MM.1S (cell line): Measurements from ENCODE around the gene SBSN.
A peak's percentile ranks its signal among the peaks of the same experiment; 100 is the strongest.

Source experiments
- DNase-seq: peaks from one replicate; pipeline ENCODE4 v3.0.0-alpha.2; 2015
- H2AFZ ChIP-seq: fragments of 300-600 bp; sonication (generic); 2 replicates; pipeline ENCODE4 v1.6.0; 2016; ENCODE audit warnings: antibody characterized with exemption, low read length
- H3F3A ChIP-seq: fragments of 300-600 bp; sonication (generic); 2 replicates; pipeline ENCODE4 v1.6.1; 2016; ENCODE audit warnings: mild to moderate bottlenecking, antibody characterized with exemption, low read length, moderate library complexity, mixed read lengths; ENCODE audit not compliant: insufficient read depth
- H3K27ac ChIP-seq: fragments of 300-600 bp; sonication (generic); 2 replicates; pipeline ENCODE4 v1.5.1; 2016; ENCODE audit warnings: mild to moderate bottlenecking, low read length
- H3K27me3 ChIP-seq: fragments of 300-600 bp; sonication (generic); replicated peaks from 2 replicates; pipeline ENCODE4 v1.6.0; 2016; ENCODE audit warnings: low read length; ENCODE audit not compliant: insufficient read depth
- H3K36me3 ChIP-seq: fragments of 300-600 bp; sonication (generic); replicated peaks from 2 replicates; pipeline ENCODE4 v1.6.1; 2016; ENCODE audit warnings: mild to moderate bottlenecking, low read length, mixed read lengths; ENCODE audit not compliant: insufficient read depth
- H3K4me1 ChIP-seq: fragments of 300-600 bp; sonication (generic); 2 replicates; pipeline ENCODE4 v1.6.1; 2016; ENCODE audit warnings: low read length, mixed read lengths
- H3K4me2 ChIP-seq: fragments of 300-600 bp; sonication (generic); 2 replicates; pipeline ENCODE4 v1.6.0; 2016; ENCODE audit warnings: low read depth, low read length
- H3K4me3 ChIP-seq: fragments of 300-600 bp; sonication (generic); 2 replicates; pipeline ENCODE4 v1.5.1; 2016; ENCODE audit warnings: low read length, mixed read lengths
- H3K79me2 ChIP-seq: fragments of 300-600 bp; sonication (generic); 2 replicates; pipeline ENCODE4 v1.6.1; 2016; ENCODE audit warnings: mixed run types, low read length, mixed read lengths
- H3K9ac ChIP-seq: fragments of 300-600 bp; sonication (generic); 2 replicates; pipeline ENCODE4 v1.6.1; 2016; ENCODE audit warnings: low read length, mixed read lengths
- H3K9me2 ChIP-seq: fragments of 300-600 bp; sonication (generic); replicated peaks from 2 replicates; pipeline ENCODE4 v1.6.1; 2016; ENCODE audit warnings: mild to moderate bottlenecking, low read length, mixed read lengths; ENCODE audit not compliant: insufficient read depth
- H3K9me3 ChIP-seq: fragments of 300-600 bp; sonication (generic); replicated peaks from 2 replicates; pipeline ENCODE4 v1.6.1; 2016; ENCODE audit warnings: mild to moderate bottlenecking, low read length, mixed read lengths; ENCODE audit not compliant: insufficient read depth
- H4K20me1 ChIP-seq: fragments of 300-600 bp; sonication (generic); 2 replicates; pipeline ENCODE4 v1.6.1; 2016; ENCODE audit warnings: mild to moderate bottlenecking, low read length, moderate library complexity, mixed read lengths; ENCODE audit not compliant: insufficient read depth
- EZH2 ChIP-seq: fragments of 300-600 bp; sonication (generic); optimal IDR thresholded peaks from 2 replicates; pipeline ENCODE3; 2017; ENCODE audit warnings: low read depth, mild to moderate bottlenecking, antibody characterized with exemption, low read length, mixed read lengths
- EZH2phosphoT487 ChIP-seq: fragments of 300-600 bp; sonication (generic); IDR thresholded peaks from 2 replicates; pipeline ENCODE4 v1.6.1; 2018; ENCODE audit warnings: antibody characterized with exemption, low read length
- TF ChIP-seq, protein P1 (sequence below): fragments of 300-600 bp; sonication (generic); IDR thresholded peaks from 2 replicates; pipeline ENCODE4 v1.5.1; 2016; ENCODE audit warnings: antibody characterized with exemption, low read length, mixed read lengths

SBSN gene

DNA sequence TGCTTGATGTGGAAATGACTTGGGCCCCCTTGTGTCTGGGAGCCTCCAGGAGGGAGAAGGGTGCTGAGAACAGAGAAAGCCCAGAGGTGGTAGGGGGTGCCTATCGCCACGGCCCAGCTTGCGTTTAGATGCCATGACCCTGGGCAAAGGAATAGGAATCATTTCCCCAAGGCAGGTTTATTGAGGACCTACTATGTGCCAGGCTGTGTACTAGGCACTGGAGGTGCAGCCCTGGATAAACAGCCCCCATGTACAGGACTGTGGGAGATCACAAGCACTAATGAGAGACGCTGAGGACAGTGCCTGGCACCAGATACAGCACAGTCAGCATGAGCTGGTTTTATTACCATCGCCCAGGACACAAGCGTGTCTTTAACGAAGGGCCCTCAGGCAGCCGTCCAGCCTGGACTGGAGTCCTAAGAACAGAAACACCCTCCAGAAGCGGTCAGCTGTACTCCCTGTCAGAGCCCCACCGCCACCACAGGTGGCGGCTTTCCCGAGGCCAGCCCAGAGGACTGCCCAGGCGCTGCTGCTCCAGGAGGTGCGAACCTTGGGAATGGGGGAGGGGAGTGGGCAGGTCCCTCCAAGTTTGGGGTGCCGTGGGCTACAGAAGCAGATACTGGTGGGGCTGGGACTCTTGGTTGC, 21.9 kb upstream of the SBSN start:
- Histone ChIP-seq H3K9me2 (no peaks in the 10 kb centered on the region), H3K27ac (no peak overlapping the region), H3K79me2 (peaks cover 17% of the 10 kb centered on the region), H3K4me3 (no peak overlapping the region), H3K4me1 (peaks cover 6% of the 10 kb centered on the region; the same call in 1 of the 2 replicates), H3F3A (no peaks in the 10 kb centered on the region), H4K20me1 (no peaks in the 10 kb centered on the region), H3K27me3 (peaks cover 24% of the 10 kb centered on the region), H3K9ac (no peak overlapping the region), H3K4me2 (no peak overlapping the region), H3K36me3 (no peaks in the 10 kb centered on the region), H2AFZ (no peak overlapping the region), H3K9me3 (no peaks in the 10 kb centered on the region)
- no peak for DNase-seq
- TF ChIP-seq EZH2 (no peak), EZH2phosphoT487 (no peak)
- TF ChIP-seq, protein P1, sequence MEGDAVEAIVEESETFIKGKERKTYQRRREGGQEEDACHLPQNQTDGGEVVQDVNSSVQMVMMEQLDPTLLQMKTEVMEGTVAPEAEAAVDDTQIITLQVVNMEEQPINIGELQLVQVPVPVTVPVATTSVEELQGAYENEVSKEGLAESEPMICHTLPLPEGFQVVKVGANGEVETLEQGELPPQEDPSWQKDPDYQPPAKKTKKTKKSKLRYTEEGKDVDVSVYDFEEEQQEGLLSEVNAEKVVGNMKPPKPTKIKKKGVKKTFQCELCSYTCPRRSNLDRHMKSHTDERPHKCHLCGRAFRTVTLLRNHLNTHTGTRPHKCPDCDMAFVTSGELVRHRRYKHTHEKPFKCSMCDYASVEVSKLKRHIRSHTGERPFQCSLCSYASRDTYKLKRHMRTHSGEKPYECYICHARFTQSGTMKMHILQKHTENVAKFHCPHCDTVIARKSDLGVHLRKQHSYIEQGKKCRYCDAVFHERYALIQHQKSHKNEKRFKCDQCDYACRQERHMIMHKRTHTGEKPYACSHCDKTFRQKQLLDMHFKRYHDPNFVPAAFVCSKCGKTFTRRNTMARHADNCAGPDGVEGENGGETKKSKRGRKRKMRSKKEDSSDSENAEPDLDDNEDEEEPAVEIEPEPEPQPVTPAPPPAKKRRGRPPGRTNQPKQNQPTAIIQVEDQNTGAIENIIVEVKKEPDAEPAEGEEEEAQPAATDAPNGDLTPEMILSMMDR = no peak

DNA sequence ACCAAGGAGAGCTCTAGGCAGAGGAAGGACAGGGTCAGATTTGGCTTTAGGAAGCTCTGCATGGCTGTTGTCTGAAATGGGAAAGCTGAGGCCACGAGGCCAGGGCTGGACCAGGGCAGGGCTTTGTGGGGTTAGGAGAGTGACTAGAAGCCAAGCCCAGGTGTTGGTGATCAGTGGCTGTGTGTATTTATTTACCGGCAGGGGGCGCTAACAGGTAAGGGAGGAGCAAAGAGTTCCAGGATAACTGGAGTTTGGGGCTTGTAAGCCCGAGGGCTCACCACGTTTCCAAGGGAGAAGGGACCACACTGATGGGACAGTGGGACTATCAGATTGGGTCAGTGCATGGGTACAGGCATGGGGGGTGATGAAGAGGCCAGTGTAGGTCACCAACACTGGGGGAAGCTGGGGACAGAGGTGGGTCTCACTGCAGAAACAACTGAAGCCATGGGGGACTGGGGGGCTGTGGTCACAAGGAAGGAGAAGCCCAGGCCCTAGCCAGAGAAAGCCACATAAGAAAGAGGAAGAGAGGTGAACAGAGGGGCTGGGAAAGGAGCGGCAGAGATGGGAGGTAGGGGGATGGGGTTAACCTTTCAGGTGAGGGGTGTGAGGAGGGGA, 21.2 kb upstream of the SBSN start:
- H3K4me2 ChIP-seq = no peak overlapping the region
- H3K36me3 ChIP-seq = no peaks in the 10 kb centered on the region
- H3K9me3 ChIP-seq = no peaks in the 10 kb centered on the region
- peaks cover 24% of the 10 kb centered on the region for H3K79me2 ChIP-seq
- H4K20me1 ChIP-seq = no peaks in the 10 kb centered on the region
- no peak overlapping the region for H3K9ac ChIP-seq
- peaks cover 11% of the 10 kb centered on the region for H3K4me1 ChIP-seq
- peaks cover 17% of the 10 kb centered on the region for H3K27me3 ChIP-seq
- no peaks in the 10 kb centered on the region for H3K9me2 ChIP-seq
- no peak overlapping the region for H2AFZ ChIP-seq
- H3F3A ChIP-seq = no peaks in the 10 kb centered on the region
- H3K4me3 ChIP-seq = no peak overlapping the region
- TF ChIP-seq EZH2 = no peak
- TF ChIP-seq, protein P1 = peak; percentile 87
- no peak overlapping the region for H3K27ac ChIP-seq
- DNase-seq = peak; percentile 55

DNA sequence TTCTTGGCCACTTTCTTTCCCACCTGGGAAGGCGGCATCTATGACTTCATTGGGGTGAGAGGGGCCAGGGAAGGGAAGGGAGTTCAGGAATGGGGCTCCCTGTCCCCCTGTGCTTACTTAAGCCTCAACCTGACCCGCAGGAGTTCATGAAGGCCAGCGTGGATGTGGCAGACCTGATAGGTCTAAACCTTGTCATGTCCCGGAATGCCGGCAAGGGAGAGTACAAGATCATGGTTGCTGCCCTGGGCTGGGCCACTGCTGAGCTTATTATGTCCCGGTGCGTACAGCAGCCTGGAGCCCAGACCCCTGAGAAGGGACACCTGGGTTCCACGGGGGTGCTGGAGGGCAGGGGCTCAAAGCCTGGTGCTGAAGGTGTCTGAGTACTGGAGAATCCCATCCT, 18.4 kb upstream of the SBSN start:
- H3K27me3 ChIP-seq = no peaks in the 10 kb centered on the region
- no peaks in the 10 kb centered on the region for H4K20me1 ChIP-seq
- H3F3A ChIP-seq = no peaks in the 10 kb centered on the region
- H3K36me3 ChIP-seq = no peaks in the 10 kb centered on the region
- peak overlapping the region; percentile 82 for H3K4me3 ChIP-seq
- H3K4me2 ChIP-seq = peak overlapping the region; percentile 93
- peaks cover 11% of the 10 kb centered on the region for H3K4me1 ChIP-seq
- H3K9ac ChIP-seq = peak overlapping the region; percentile 90; the same call in 1 of the 2 replicates
- no peak for DNase-seq
- H3K27ac ChIP-seq = no peak overlapping the region
- no peak overlapping the region for H2AFZ ChIP-seq
- TF ChIP-seq EZH2phosphoT487 = no peak
- TF ChIP-seq EZH2 = no peak
- TF ChIP-seq, protein P1 = no peak
- H3K9me3 ChIP-seq = no peaks in the 10 kb centered on the region
- peaks cover 30% of the 10 kb centered on the region for H3K79me2 ChIP-seq
- no peaks in the 10 kb centered on the region for H3K9me2 ChIP-seq
